ENCODE measurements around the gene POLA1. TPM values are rescaled to one million over a fixed set of nuclear protein-coding genes. Genes with fewer than 3 reads are reported as not detected.

Gene POLA1
- total and polyA plus RNA-seq, 5 experiments from 2014 or later = 3.3 to 10.8 (median 5.3) TPM

- H3K36me3 Mint-ChIP-seq = peaks cover 4 to 10% (median 5%) of the 10 kb centered on the region in 3 donors
These were observed 290.2 kb downstream of the POLA1 start for GRCh38 chrX:24983931-24984330.

GRCh38 chrX:24985120-24985519 is 291.4 kb downstream of the POLA1 start:
- Mint-ChIP-seq H3K4me1 (no peaks in the 10 kb centered on the region), H3K9me3 (no peaks in the 10 kb centered on the region), H3K27me3 (no peaks in the 10 kb centered on the region), H3K4me3 (no peak overlapping the region), H3K36me3 (peaks cover 4 to 5% (median 5%) of the 10 kb centered on the region in 3 donors), H3K27ac (no peak overlapping the region)
- POLR2A ChIA-PET = no interaction called here
- DNase-seq = no peak
- no peak for ATAC-seq

More at GRCh38 chrX:24983931-24984330, 290.2 kb downstream of the POLA1 start:
- Mint-ChIP-seq H3K4me3 (no peak overlapping the region), H3K9me3 (no peaks in the 10 kb centered on the region), H3K4me1 (no peaks in the 10 kb centered on the region), H3K27ac (no peak overlapping the region), H3K27me3 (no peaks in the 10 kb centered on the region)
- ATAC-seq = no peak
- POLR2A ChIA-PET = no interaction called here
- DNase-seq = no peak

GRCh38 chrX:24987731-24988130 is 294.0 kb downstream of the POLA1 start:
- no peaks in the 10 kb centered on the region for H3K4me1 Mint-ChIP-seq
- DNase-seq (no peak), ATAC-seq (no peak)
- POLR2A ChIA-PET = no interaction called here
- H3K4me3 Mint-ChIP-seq = no peak overlapping the region
- peaks cover 4 to 9% (median 7%) of the 10 kb centered on the region in 3 donors for H3K36me3 Mint-ChIP-seq
- H3K9me3 Mint-ChIP-seq = peaks cover 0 to 2% (median 0%) of the 10 kb centered on the region in 9 donors
- H3K27ac Mint-ChIP-seq = no peak overlapping the region
- no peaks in the 10 kb centered on the region for H3K27me3 Mint-ChIP-seq

GRCh38 chrX:24988314-24988713 is 294.6 kb downstream of the POLA1 start:
- no peak for DNase-seq
- no peak overlapping the region for H3K4me3 Mint-ChIP-seq
- POLR2A ChIA-PET = no interaction called here
- H3K4me1 Mint-ChIP-seq = no peaks in the 10 kb centered on the region
- no peaks in the 10 kb centered on the region for H3K27me3 Mint-ChIP-seq
- peaks cover 0 to 7% (median 0%) of the 10 kb centered on the region in 9 donors for H3K9me3 Mint-ChIP-seq
- peaks cover 4 to 9% (median 7%) of the 10 kb centered on the region in 3 donors for H3K36me3 Mint-ChIP-seq
- ATAC-seq = no peak
- H3K27ac Mint-ChIP-seq = no peak overlapping the region

- Mint-ChIP-seq H3K4me1 (no peaks in the 10 kb centered on the region), H3K9me3 (peaks cover 0 to 7% (median 0%) of the 10 kb centered on the region in 9 donors), H3K4me3 (no peak overlapping the region), H3K36me3 (peaks cover 0 to 16% (median 7%) of the 10 kb centered on the region in 3 donors), H3K27me3 (no peaks in the 10 kb centered on the region), H3K27ac (no peak overlapping the region)
- ATAC-seq (no peak), DNase-seq (no peak)
- POLR2A ChIA-PET = no interaction called here
These were observed 296.8 kb downstream of the POLA1 start for GRCh38 chrX:24990535-24990934.

GRCh38 chrX:24993879-24994278 is 300.2 kb downstream of the POLA1 start:
- Mint-ChIP-seq H3K4me3 (no peak overlapping the region), H3K36me3 (peaks cover 0 to 23% (median 6%) of the 10 kb centered on the region in 3 donors), H3K27ac (peak overlapping the region in 1 of 10 donors; percentile 29), H3K4me1 (no peaks in the 10 kb centered on the region), H3K9me3 (peaks cover 0 to 7% (median 0%) of the 10 kb centered on the region in 9 donors), H3K27me3 (no peaks in the 10 kb centered on the region)
- POLR2A ChIA-PET = no interaction called here
- ATAC-seq (no peak), DNase-seq (no peak)

GRCh38 chrX:24996096-24996709 is 302.5 kb downstream of the POLA1 start:
- POLR2A ChIA-PET = no interaction called here
- ATAC-seq (no peak), DNase-seq (no peak)
- no peak overlapping the region for H3K4me3 Mint-ChIP-seq
- no peaks in the 10 kb centered on the region for H3K4me1 Mint-ChIP-seq
- peaks cover 0 to 25% (median 6%) of the 10 kb centered on the region in 3 donors for H3K36me3 Mint-ChIP-seq
- H3K27me3 Mint-ChIP-seq = peaks cover 0 to 1% (median 0%) of the 10 kb centered on the region in 5 donors
- no peak overlapping the region for H3K27ac Mint-ChIP-seq
- H3K9me3 Mint-ChIP-seq = peaks cover 0 to 7% (median 0%) of the 10 kb centered on the region in 9 donors

GRCh38 chrX:24999511-24999910 is 305.8 kb downstream of the POLA1 start:
- Mint-ChIP-seq H3K36me3 (peaks cover 0 to 23% (median 4%) of the 10 kb centered on the region in 3 donors), H3K27me3 (peaks cover 1 to 19% (median 15%) of the 10 kb centered on the region in 5 donors), H3K9me3 (peaks cover 0 to 3% (median 0%) of the 10 kb centered on the region in 9 donors), H3K27ac (no peak overlapping the region), H3K4me3 (no peak overlapping the region), H3K4me1 (peaks cover 3 to 10% (median 6%) of the 10 kb centered on the region in 4 donors)
- POLR2A ChIA-PET = no interaction called here
- DNase-seq (no peak), ATAC-seq (no peak)

GRCh38 chrX:25001808-25002660 is 308.3 kb downstream of the POLA1 start:
- Mint-ChIP-seq H3K9me3 (peaks cover 0 to 3% (median 0%) of the 10 kb centered on the region in 9 donors), H3K27ac (no peak overlapping the region), H3K27me3 (peaks cover 5 to 36% (median 20%) of the 10 kb centered on the region in 5 donors), H3K4me1 (peaks cover 3 to 18% (median 13%) of the 10 kb centered on the region in 4 donors), H3K4me3 (peak overlapping the region in 2 of 10 donors; percentile 18 to 47), H3K36me3 (peaks cover 0 to 6% (median 0%) of the 10 kb centered on the region in 3 donors)
- ATAC-seq (no peak), DNase-seq (no peak)
- POLR2A ChIA-PET = no interaction called here

- ATAC-seq = no peak
- no peak overlapping the region for H3K27ac Mint-ChIP-seq
- POLR2A ChIA-PET = no interaction called here
- peak overlapping the region in 3 of 10 donors; percentile 53 to 68 (median 59) for H3K4me3 Mint-ChIP-seq
- H3K27me3 Mint-ChIP-seq = peaks cover 5 to 39% (median 21%) of the 10 kb centered on the region in 5 donors
- DNase-seq = no peak
- peaks cover 3 to 18% (median 13%) of the 10 kb centered on the region in 4 donors for H3K4me1 Mint-ChIP-seq
- peaks cover 0 to 4% (median 0%) of the 10 kb centered on the region in 3 donors for H3K36me3 Mint-ChIP-seq
- peaks cover 0 to 3% (median 0%) of the 10 kb centered on the region in 9 donors for H3K9me3 Mint-ChIP-seq
These were observed 308.9 kb downstream of the POLA1 start for GRCh38 chrX:25002661-25003020.

GRCh38 chrX:25003066-25003849 is 309.5 kb downstream of the POLA1 start:
- Mint-ChIP-seq H3K27ac (no peak overlapping the region), H3K27me3 (peaks cover 7 to 45% (median 24%) of the 10 kb centered on the region in 5 donors)
- POLR2A ChIA-PET = no interaction called here

GRCh38 chrX:25004040-25004439 is 310.3 kb downstream of the POLA1 start:
- Mint-ChIP-seq H3K4me1 (peaks cover 3 to 18% (median 13%) of the 10 kb centered on the region in 4 donors), H3K27me3 (peaks cover 7 to 45% (median 26%) of the 10 kb centered on the region in 5 donors)

More at GRCh38 chrX:25003066-25003849, 309.5 kb downstream of the POLA1 start:
- Mint-ChIP-seq H3K4me3 (peak overlapping the region in 7 of 10 donors; percentile 39 to 68 (median 53)), H3K9me3 (peaks cover 0 to 3% (median 0%) of the 10 kb centered on the region in 9 donors), H3K4me1 (peaks cover 3 to 18% (median 13%) of the 10 kb centered on the region in 4 donors), H3K36me3 (peaks cover 0 to 4% (median 0%) of the 10 kb centered on the region in 3 donors)
- no peak for DNase-seq
- no peak for ATAC-seq

More at GRCh38 chrX:25004040-25004439, 310.3 kb downstream of the POLA1 start:
- ATAC-seq = no peak
- Mint-ChIP-seq H3K9me3 (peaks cover 0 to 3% (median 0%) of the 10 kb centered on the region in 9 donors), H3K36me3 (peaks cover 0 to 4% (median 0%) of the 10 kb centered on the region in 3 donors), H3K4me3 (peak overlapping the region in 5 of 10 donors; percentile 24 to 58 (median 38)), H3K27ac (peak overlapping the region in 1 of 10 donors; percentile 49)
- POLR2A ChIA-PET = no interaction called here
- no peak for DNase-seq

All from naive thymus-derived CD8-positive, alpha-beta T cell (primary cell).